Mammary epithelial cell (primary cell): ENCODE results near the gene APMAP.

ENCODE experiments used
- EZH2 ChIP-seq: IDR thresholded peaks from 2 replicates; pipeline ENCODE4 v1.6.1; 2012; ENCODE audit warnings: low read length, inconsistent platforms, borderline replicate concordance
- TF ChIP-seq, protein P1 (sequence below), 2 donors: IDR thresholded peaks in 1 of 2; conservative IDR thresholded peaks in 1 of 2; 2 replicates each; pipeline ENCODE4 v1.5.1; 2011 to 2012; ENCODE audit warnings: inconsistent platforms in 2 of 2, low read length in 2 of 2, mild to moderate bottlenecking in 2 of 2, control low read depth in 1 of 2, low read depth in 1 of 2; ENCODE audit not compliant: insufficient read depth in 1 of 2; ENCODE audit errors: extremely low read depth in 1 of 2

GRCh38 chr20:25018841-25019240, 26.3 kb upstream of the APMAP start:
- TF ChIP-seq, protein P1, sequence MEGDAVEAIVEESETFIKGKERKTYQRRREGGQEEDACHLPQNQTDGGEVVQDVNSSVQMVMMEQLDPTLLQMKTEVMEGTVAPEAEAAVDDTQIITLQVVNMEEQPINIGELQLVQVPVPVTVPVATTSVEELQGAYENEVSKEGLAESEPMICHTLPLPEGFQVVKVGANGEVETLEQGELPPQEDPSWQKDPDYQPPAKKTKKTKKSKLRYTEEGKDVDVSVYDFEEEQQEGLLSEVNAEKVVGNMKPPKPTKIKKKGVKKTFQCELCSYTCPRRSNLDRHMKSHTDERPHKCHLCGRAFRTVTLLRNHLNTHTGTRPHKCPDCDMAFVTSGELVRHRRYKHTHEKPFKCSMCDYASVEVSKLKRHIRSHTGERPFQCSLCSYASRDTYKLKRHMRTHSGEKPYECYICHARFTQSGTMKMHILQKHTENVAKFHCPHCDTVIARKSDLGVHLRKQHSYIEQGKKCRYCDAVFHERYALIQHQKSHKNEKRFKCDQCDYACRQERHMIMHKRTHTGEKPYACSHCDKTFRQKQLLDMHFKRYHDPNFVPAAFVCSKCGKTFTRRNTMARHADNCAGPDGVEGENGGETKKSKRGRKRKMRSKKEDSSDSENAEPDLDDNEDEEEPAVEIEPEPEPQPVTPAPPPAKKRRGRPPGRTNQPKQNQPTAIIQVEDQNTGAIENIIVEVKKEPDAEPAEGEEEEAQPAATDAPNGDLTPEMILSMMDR (conservative IDR thresholded peaks at IDR 0.05 in 1 of 2, IDR thresholded peaks at IDR 0.05 in 1 of 2; ENCODE audit: extremely low read depth in 1 of 2, insufficient read depth in 1 of 2, low read depth in 1 of 2, low read length in 2 of 2) = no peak
- no peak for TF ChIP-seq EZH2
